GM18517 (cell line): Measurements from ENCODE around the gene BEGAIN.

ENCODE experiments used
- ATAC-seq: cut with Tn5 transposase; IDR thresholded peaks from one replicate; pipeline ENCODE4 v1.9.1; 2021; ENCODE audit warnings: mild to moderate bottlenecking, moderate library complexity; ENCODE audit not compliant: unreplicated experiment

The BEGAIN gene

GRCh38 chr14:100601914-100602313 lies 14.7 kb upstream of the BEGAIN start:
- ATAC-seq: no peak

- ATAC-seq: no peak
Observed at GRCh38 chr14:100601064-100601463, 13.8 kb upstream of the BEGAIN start.

GRCh38 chr14:100599981-100600380 lies 12.8 kb upstream of the BEGAIN start:
- no peak for ATAC-seq

GRCh38 chr14:100594625-100594951 lies 7.4 kb upstream of the BEGAIN start:
- no peak for ATAC-seq

GRCh38 chr14:100593751-100594624 lies 6.8 kb upstream of the BEGAIN start:
- ATAC-seq: no peak

GRCh38 chr14:100592972-100593371 lies 5.8 kb upstream of the BEGAIN start:
- no peak for ATAC-seq

GRCh38 chr14:100592461-100592891 lies 5.3 kb upstream of the BEGAIN start:
- no peak for ATAC-seq

- no peak for ATAC-seq
Observed at GRCh38 chr14:100591453-100592371, 4.5 kb upstream of the BEGAIN start.

- ATAC-seq: no peak
Observed at GRCh38 chr14:100590726-100591452, 3.7 kb upstream of the BEGAIN start.

- no peak for ATAC-seq
Observed at GRCh38 chr14:100589760-100590469, 2.7 kb upstream of the BEGAIN start.

- ATAC-seq: no peak
Observed at GRCh38 chr14:100589071-100589759, 2.0 kb upstream of the BEGAIN start.

GRCh38 chr14:100588671-100589070 lies 1.5 kb upstream of the BEGAIN start:
- ATAC-seq: no peak

GRCh38 chr14:100587763-100588411 lies 670 bp upstream of the BEGAIN start:
- ATAC-seq: no peak

- ATAC-seq: no peak
Observed at GRCh38 chr14:100586403-100587085, 673 bp downstream of the BEGAIN start.

GRCh38 chr14:100586153-100586402 lies 1.1 kb downstream of the BEGAIN start:
- ATAC-seq: no peak

- ATAC-seq: no peak
Observed at GRCh38 chr14:100585448-100586152, 1.6 kb downstream of the BEGAIN start.

GRCh38 chr14:100584056-100585031 lies 2.9 kb downstream of the BEGAIN start:
- no peak for ATAC-seq
